ENCODE data around the gene EFR3B.
"Not testable (repeated sequence)": the region's sequence is repeated elsewhere in the genome, so short reads cannot be mapped to it uniquely, and the experiment has no call there.

Gene EFR3B

DNA sequence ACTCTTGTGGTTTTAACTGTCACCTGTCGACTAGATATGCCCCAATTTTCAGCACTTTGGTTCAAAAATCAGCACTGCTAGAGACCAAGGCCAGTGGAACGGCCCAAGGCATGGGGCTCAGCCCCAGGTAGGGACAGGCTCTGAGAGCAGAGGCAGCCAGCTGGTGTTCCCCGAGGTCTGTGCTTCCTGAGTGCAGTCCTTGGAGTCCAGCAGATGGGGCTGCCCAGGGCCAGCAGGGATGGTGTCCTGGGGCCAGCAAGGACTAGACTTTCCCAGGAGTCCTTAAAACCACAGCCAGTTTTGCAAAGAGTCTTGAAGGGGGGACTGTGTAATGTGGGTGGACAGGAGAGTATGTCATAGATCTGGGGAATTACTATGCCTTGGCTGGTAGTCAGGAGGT, 70.2 kb downstream of the EFR3B start:
- no peak for DNase-seq

DNA sequence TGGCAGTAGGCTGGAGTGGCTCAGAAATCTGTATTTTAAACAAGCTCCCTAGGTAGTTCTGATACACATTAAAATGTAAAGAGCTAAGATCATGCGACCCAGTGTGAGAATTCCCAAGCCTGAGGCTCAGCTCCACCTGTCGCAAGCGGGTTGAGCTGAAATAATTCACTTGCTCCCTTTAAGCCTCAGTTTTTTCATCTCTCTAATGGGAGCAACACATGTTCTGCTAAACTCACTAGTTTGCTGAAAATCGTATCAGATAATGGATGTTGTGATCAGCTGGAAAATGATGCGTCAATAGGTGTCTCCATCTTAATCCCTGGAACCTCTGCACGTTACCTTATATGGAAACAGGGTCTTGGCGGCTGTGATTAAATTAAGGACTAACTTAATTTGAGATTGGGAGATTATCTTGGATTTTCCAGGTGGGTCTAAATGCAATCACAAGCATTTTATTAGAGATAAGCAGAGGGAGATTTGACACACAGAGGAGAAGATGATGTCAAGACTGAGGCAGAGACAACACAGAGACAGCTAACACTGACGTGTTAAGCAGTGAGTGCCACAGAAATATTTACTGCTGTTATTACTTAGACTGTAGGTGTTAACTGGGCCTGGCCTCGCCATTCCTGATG, 73.5 kb downstream of the EFR3B start:
- no peak for DNase-seq

DNA sequence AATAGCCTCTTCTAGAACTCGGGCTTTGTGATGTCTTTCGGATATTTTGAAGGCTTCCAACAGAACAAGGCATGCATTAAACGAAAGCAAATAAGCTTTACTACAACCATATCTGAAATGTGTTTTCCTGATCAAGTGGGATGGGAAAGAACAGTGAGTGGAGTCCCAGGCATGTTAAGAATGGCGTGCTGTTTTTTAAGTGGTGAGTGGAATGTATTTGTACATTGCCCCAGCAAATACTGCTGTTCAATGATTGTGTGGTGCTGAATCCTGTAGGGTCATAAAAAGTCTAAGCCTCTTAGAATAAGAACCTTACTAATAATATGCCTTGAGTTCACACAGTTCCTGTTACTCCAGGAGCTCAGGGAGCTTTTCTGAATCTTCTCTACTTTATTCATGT, 74.0 kb downstream of the EFR3B start:
- DNase-seq: no peak

DNA sequence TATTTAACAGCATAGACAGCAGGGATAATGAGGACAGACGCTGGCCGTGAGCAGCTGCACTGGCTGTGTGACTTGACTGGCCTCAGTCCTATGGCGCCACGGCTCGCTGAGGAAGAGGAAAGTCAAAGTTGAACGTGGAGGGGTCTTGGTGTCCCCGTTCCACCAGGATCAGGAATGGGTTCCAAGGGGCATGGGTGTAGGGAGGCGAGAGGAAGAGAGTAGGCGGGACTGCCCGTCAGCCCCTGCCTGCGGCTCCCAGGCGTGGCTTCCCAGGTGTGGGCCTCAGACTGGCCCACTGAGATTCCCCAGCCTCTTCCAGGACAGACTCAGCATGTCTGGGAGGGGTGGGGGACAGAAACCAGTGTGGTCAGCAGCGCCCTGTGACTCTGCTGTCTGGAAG, 75.1 kb downstream of the EFR3B start:
- DNase-seq: no peak

DNA sequence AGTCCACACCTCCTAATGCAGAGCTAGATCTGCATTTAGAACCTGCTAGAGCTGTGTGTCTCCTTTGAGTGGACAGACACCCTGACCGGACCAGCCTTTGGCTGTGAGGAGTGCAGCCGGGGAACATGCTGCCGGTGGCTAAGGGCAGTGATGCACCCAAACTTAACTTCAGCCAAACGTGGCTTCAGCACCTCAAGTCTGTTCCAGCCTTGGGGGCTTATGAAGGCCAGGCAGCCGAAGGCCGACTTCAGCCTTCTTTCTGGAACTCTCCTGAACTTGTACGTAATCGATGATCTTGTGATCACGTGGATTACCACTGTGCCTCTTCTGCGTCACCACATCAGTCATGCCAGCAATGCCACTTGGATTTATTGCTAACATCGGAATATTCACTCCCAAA, 77.4 kb downstream of the EFR3B start:
- no peak for DNase-seq

DNA sequence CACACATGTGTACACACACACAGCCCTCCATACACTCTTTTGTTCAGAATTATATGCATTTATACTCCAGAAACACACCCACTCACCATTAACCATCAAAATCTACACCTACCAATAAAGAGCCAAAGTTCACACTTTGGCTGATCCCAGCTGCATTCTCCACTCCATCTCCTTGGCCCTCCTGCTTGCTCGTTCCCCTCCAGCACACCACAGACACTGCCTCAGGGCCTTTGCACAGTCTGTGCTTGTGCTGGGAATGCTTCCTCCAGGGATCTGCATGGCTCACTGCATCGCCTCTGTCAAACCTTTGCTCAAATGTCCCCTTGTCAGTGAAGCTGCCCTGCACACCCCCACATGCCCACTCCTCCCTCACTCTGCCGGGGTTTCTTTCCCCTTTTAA, 80.5 kb downstream of the EFR3B start:
- no peak for DNase-seq

DNA sequence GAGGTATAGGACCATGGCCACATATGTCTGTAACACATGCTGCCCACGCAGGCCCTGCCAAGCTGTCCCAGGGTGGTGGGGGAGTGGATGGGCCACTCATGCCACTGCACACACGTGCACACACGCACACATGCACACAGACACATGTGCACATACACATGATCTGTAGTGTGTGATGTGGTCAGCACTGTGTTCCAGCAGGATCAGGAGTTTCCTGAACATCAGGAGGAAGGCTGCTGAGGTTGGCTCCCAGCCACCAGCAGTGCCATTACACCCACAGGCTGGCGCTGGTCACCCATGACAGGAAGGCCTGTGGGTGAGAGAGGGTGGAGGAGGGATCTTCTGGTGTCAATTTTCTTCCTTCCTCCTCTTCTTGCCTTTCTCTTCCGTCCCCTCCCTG, 81.8 kb downstream of the EFR3B start:
- no peak for DNase-seq

DNA sequence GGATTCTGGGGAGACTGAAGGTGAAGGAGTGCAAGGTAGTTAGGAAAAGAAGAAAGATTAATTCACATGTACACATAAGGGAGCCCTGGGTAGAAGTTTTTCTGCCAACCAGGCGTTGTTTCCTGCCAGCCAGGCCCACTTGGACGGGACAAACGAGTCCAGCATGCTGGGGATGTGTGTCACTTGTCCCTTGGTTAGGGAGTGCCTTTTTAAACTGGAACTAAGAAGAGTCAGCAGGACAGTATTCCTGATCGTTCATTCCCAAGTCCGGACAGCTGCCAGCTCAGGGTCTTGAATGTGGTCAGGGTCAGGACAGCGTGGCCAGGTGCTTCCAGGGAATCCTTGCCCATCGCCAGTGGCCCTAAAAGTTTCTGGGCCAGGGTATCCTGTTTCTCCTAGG, 83.3 kb downstream of the EFR3B start:
- no peak for DNase-seq

DNA sequence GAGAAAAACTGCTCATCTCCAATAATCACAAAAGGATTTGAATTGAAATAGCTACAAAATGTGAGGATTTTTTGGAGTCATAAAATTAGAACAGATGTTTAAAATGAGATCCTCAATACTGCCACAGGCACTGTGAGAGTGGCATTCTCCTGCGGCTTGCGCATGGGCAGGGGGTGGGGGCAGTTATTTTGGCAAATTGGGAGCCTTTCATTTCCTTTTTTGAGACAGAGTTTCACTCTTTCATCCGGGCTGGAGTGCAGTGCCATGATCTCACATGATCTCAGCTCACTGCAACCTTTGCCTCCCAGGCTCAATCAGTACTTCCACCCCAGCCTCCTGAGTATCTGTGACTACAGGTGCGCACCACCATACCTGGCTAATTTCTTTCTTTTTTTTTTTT, 84.1 kb downstream of the EFR3B start:
- no peak for DNase-seq

DNA sequence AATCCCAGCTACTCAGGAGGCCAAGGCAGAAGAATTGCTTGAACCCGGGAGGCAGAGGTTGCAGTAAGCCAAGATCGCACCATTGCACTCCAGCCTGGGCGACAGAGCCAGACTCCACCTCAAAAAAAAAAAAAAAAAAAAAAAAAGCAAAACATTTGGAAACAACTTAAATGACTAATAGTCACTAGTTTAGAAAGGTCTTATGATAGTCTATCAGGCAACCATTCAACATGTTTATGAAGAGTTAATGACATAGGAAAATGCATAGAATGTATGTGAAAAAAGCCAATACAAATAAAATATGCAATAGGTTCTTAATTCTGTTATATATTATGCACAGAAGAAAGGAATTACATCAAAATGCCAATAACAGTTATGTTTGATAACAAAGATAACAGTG, 85.2 kb downstream of the EFR3B start:
- DNase-seq: not testable (repeated sequence)

DNA sequence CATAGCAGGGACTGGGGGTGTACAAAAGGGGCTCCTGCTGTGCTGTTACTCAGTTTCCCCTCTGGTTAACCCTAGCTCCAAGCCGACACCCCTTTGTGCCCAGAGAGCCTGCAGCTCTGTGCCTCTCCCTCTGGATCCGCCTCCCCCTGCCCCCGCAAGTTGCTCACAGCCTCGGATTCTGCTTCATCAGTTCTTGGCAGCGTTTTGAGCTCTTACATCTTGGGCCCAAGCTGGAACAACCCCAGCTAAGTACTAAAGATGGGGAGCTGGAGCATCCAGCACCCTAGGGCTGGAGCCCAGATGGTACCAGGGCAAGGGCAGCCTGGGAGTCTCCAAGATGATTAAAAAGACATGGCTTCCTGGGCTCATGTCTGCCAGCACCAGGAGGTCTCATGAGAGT, 85.8 kb downstream of the EFR3B start:
- no peak for DNase-seq

DNA sequence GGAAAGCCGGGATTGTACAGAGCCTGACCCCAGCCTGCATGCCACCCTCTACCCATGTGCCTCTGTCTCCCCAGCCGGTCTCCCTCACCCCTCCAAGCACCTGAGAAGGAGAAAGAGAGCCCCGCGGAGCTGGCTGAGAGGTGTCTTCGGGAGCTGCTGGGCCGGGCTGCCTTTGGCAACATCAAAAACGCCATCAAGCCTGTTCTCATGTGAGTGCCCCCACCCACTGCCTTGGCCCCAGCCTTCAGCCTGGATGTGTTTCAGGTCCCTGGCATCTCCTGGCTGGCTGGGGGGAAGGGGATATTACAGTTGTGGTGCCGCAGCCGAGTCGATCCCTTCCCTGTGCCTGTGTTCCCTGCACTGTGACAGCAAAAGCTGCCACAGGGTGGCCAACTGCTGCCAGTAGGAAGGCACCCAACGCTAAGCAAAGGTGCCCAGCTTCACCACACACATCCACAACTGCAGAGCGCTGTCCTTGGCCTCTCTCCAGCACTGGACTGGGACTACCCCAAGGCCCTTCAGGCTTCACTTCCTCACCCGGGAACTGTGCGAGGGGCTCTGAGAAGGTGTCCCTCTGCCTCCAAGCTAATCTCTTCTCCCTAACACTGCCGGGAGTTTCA, 88.1 kb downstream of the EFR3B start:
- no peak for DNase-seq

DNA sequence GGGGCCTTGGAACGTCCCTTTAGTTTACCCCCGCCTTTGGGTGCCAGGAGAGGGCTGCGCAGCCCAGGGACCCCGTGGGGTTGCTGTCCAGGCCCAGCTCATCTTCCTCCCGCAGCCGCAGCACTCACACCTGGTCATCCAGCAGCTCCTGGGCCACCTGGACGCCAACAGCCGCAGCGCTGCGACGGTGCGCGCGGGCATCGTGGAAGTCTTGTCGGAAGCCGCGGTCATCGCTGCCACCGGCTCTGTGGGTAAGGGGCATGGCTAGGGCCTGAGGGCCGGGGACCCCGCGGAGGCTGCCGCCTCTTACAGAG, 89.3 kb downstream of the EFR3B start:
- no peak for DNase-seq

DNA sequence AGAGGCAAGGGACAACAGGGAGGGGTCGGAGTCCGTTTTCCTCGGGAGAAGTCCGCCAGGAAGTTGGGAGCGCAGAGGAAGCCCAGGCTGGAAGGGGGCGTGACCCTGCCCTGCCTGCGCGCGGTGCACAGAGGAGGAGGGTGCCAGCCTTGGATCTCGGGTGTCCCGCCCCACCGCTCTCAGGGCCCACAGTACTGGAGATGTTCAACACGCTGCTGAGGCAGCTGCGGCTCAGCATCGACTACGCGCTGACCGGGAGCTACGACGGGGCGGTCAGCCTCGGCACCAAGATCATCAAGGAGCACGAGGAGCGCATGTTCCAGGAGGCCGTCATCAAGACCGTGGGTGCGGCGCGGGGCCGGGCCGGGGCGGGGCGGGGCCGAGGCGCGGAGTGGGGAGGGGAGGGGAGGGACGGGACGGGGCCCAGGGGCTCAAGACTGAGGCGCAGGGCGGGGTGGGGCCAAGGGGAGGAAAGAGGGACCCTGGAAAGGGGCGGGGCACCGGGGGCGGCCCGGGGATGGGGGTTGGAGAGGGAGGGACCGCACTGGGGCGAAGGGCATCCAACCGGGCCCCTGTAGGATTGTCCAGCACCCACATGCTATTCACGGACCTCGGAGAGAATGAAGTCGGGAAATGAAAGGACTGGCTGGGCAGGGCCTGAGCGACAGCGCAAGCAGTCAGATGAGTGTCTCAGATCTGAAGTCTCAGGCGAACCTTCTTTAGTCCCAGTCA, 89.9 kb downstream of the EFR3B start:
- no peak for DNase-seq

DNA sequence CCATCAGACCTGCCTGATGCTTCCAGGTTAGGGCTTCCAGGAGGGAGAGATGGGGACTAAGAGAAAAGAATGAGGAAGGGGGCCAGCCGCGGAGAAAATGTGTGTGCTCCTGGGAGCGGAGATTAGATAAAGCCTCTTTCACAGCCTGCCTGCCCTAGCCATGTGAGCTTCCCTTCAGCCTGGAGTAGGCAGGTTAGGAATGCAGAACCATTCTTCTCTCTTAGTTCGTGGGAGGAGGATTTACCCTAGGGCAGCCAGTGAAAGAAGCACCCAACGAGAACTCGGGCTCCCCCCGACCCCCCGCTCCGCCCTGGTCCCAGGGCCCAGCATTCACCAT, 90.4 kb downstream of the EFR3B start:
- DNase-seq: no peak

DNA sequence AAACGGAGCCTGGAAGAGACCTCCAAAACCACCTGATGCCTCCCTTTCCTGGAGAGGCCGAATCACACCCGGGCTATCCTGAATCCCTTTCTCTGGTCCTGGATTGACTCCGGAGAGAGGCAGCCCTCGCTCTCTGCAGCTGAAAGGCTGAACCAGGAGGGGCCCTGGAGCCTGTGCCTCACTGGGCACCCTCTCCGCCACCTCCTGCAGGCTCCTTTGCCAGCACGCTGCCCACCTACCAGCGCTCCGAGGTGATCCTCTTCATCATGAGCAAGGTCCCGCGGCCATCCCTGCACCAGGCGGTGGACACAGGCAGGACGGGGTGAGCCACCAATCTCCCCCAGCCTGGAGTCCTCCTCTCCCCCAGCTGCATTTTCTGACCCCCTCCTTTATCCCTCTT, 90.8 kb downstream of the EFR3B start:
- DNase-seq: no peak

DNA sequence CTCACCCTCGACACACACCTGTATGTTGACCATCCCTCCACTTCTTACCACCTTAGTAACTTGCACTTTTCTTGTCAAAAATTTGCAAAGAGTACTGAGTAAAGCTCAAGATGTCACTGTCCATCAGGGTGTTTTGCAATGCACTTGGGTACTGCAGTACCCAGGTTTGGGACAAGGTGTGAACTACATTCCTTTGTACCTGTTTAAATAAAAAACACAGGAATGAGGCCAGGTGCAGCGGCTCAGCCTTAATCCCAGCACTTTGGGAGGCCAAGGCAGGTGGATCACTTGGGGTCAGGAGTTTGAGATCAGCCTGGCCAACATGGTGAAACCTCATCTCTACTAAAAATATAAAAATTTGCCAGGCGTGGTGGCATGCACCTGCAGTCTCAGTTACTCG, 98.7 kb downstream of the EFR3B start:
- not testable (repeated sequence) for DNase-seq

DNA sequence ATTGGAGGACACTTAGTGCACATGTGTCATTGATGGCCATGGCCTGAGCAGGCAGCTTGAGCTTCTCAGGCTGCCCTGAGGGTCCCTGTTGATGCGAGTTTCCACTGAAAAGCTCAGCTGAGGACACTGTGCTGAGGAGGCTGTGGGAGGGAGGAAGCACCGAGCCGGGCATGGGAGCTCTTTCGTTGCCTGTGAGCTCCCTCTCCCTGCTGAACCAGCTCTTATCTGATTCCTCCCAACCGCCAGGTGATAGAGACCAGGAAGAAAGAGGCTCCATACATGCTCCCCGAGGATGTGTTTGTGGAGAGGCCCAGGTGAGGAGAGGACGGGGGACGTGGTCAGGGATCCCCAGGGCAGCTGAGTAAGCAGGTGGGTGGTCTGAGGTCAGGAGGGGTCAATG, 99.2 kb downstream of the EFR3B start:
- DNase-seq: no peak

DNA sequence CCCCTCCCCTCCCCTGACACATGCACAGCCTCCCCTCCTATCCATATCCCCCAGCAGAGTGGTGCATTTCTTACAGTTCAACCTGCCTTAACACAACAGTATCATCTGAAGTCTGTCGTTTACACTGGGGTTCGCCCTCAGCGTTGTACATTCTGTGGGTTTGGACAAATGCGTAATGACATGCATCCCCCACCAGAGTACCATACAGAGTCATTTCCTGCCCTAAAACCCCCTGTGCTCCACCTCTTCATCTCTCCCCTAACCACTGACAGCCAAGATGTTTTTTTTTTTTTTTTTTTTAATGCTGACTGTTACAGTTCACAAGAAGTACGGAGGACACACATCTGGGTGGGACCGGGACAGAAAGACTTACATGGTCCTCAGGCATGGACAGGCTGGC, 103.9 kb downstream of the EFR3B start:
- DNase-seq: peak in 2 of 5 experiments; percentile 6 to 46

DNA sequence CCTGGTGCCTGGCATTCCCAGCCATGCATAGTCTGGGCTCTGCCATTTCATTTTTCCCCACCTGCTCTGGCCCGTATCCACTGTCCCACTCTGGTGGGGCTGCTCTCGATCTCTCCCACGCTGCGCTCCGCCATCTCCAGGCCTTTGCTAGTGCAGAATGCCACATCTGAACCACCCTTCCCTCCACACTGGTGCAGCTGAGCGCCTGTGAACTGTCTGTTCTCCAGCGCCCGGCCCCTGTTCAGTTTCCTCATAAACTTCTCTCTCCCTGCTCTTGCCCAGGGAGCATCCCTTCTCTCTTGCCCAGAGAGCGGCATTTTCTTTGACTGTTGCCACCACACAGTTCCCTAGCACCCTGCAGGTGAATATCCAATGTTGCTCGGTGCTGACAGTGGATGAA, 105.0 kb downstream of the EFR3B start:
- no peak for DNase-seq

DNA sequence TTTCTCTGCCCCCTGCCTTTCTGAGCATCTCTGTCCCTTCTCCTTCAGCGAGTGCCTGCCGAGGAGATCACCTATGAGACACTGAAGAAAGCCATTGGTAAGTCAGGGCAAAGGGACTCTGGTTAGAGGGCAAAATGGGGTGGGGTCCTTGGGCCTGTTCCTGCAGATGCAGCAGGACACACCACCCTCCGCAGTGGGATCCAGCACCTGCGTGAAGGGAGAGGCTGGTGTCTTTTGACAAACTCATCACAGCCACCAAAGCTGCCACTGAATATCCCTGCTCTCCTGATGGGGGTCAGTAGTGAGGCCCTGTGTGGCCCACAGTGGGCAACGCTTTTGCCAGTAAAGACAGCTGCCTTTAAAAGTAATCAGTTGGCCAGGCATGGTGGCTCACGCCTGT, 107.8 kb downstream of the EFR3B start:
- DNase-seq: no peak

DNA sequence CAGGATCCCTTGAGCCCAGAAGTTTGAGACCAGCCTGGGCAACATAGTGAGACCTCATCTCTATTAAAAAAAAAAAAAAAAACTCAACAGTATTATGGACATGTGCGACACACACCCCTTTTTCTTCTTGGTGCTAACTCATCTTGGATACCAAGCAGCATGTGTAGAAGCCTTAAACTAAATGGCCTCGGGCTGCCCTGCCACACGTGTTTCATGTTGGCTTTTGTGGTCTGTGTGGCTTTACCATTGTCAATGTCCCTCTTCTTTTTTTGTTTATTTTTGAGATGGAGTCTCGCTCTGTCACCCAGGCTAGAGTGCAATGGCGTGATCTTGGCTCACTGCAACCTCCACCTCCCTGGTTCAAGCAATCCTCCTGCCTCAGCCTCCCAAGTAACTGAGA, 109.1 kb downstream of the EFR3B start:
- not testable (repeated sequence) for DNase-seq

DNA sequence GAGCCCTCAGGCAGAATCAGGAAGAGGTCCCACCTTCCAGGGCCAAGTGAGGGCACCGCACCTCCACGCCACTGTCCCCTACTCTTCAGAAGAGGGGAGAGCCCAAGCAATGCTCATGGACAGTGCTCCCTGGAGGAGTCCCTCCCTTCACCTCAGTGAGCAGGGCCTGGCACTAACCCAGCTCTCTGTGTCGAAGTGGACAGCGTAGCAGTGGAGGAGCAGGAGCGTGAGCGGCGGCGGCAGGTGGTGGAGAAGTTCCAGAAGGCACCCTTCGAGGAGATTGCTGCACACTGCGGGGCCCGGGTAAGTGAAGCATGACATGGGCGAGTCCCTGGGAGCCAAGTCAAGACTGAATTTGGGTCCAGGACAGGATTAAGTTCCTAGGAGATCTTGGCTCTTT, 109.8 kb downstream of the EFR3B start:
- DNase-seq: no peak

DNA sequence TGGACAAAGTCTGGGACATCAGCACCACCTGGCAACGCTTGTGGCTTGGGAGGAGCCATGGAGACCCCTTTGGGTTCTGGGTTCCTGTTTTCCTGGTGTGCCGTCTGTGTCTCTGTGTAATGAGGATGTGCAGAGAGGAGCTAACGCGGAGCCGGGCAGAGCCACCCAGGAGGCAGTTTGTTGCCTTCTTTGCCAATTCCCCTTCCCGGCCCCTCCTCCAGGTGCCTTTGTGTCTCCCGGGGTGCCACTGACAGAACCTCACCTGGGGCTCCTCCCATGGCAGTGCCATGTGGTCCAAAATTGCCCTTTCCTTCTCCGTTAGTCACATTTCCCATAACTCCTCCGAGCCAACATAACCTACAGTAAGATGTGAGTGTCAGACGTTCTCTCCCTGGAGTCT, 113.5 kb downstream of the EFR3B start:
- no peak for DNase-seq

Data from T-helper 2 cell (primary cell).